Astrocyte of the cerebellum (primary cell): ENCODE results near the gene RTKN.

Experiments used
- DNase-seq: peaks from one replicate; pipeline ENCODE4 v3.0.0-alpha.2; 2011; ENCODE audit warnings: low read depth
- H3K4me3 ChIP-seq: 2 replicates; pipeline ENCODE4 v1.5.1; 2011; ENCODE audit warnings: mild to moderate bottlenecking, low read depth, low read length, moderate library complexity
- in situ Hi-C: cut with HindIII; loops from 2 replicates; pipeline ENCODE4 v1.10.0; 2017; ENCODE audit warnings: low sequenced_read_pairs
- TF ChIP-seq, protein P1 (sequence below): IDR thresholded peaks from 2 replicates; pipeline ENCODE4 v1.5.1; 2012; ENCODE audit warnings: low read length, low read depth, moderate library complexity, mild to moderate bottlenecking; ENCODE audit errors: missing control alignments

The RTKN gene

DNA sequence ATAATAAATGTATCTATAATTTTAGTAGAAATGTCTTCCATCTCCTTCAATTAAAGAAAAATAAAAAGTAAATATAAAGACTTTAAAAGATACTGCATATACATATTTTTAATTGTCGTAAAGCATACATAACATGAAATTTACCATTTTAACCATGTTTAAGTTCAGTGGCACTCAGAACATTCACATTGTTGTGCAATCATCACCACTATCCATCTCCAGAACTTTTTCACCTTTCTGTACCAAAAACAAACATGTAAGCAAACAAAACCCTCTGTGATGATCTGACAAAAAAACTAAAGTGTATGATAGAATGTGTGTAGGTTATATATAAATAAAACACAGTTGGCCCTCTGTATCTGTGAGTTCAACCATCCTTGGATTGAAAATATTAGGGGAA, 48.2 kb downstream of the RTKN start:
- H3K4me3 ChIP-seq = no peak overlapping the region
- in situ Hi-C loops = no loop called here
- DNase-seq = no peak
- TF ChIP-seq, protein P1, sequence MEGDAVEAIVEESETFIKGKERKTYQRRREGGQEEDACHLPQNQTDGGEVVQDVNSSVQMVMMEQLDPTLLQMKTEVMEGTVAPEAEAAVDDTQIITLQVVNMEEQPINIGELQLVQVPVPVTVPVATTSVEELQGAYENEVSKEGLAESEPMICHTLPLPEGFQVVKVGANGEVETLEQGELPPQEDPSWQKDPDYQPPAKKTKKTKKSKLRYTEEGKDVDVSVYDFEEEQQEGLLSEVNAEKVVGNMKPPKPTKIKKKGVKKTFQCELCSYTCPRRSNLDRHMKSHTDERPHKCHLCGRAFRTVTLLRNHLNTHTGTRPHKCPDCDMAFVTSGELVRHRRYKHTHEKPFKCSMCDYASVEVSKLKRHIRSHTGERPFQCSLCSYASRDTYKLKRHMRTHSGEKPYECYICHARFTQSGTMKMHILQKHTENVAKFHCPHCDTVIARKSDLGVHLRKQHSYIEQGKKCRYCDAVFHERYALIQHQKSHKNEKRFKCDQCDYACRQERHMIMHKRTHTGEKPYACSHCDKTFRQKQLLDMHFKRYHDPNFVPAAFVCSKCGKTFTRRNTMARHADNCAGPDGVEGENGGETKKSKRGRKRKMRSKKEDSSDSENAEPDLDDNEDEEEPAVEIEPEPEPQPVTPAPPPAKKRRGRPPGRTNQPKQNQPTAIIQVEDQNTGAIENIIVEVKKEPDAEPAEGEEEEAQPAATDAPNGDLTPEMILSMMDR = no peak

DNA sequence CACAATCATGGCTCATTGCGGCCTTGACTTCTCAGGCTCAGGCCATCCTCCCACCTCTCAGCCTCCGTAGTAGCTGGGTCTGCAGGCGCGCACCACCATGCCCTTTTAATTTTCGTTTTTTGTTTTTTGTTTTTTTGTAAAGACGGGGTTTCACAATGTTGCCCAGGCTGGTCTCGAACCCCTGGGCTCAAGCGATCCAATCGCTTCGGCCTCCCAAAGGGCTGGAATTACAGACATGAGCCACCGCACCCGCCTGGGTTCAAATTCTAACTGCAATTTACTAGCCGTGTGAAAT, 49.3 kb downstream of the RTKN start:
- in situ Hi-C loops = no loop called here
- no peak overlapping the region for H3K4me3 ChIP-seq
- TF ChIP-seq, protein P1 = no peak
- no peak for DNase-seq

GRCh38 chr2:74391580-74392448, 49.9 kb downstream of the RTKN start:
- H3K4me3 ChIP-seq = peak overlapping the region; percentile 67
- DNase-seq = peak; percentile 82
- in situ Hi-C loops = no loop called here
- TF ChIP-seq, protein P1 = peak; percentile 99

GRCh38 chr2:74391209-74391579, 50.5 kb downstream of the RTKN start:
- DNase-seq = no peak
- H3K4me3 ChIP-seq = peak overlapping the region; percentile 67
- TF ChIP-seq, protein P1 = no peak
- in situ Hi-C loops = no loop called here

DNA sequence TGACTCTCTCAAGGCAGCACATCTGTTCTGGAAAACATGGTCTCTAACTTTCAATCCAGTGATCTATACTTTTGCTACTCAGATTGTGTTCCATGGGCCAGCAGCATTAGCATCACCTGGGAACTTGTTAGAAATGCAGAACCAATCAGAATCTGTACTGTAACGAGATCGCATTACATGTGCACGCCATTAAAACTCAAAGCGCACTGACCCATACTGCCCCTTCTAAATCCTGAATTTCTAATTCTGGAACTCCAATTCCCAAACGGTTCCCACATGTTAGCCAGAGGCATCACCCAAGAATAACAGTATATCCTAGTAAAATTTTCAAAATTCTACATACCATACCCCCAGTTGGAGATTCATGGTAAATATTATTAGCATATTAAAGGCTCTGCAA, 51.1 kb downstream of the RTKN start:
- in situ Hi-C loops = no loop called here
- DNase-seq = no peak
- TF ChIP-seq, protein P1 = no peak
- peak overlapping the region; percentile 67 for H3K4me3 ChIP-seq

DNA sequence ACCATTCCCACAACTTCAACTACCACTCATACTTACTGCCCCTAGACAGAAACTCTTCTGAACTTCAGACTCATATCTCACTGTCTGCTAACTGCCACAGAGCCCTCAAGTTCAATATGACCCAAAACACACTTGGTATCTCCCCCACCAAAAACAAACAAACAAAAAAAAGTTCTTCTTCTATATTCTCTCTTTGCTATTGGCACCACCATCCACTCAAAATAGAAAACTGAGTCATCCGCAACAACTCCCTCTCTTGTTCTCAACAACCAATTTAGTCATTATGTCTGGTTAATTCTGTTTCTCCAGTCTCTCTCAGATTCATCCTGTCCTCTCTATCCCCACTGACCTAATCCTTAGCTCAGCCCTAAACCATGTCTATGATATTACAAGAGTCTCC, 54.4 kb downstream of the RTKN start:
- TF ChIP-seq, protein P1 = no peak
- no peak overlapping the region for H3K4me3 ChIP-seq
- no peak for DNase-seq
- in situ Hi-C loops = no loop called here
